Measurements from ENCODE around the gene TREML2. TPM values are rescaled to one million over a fixed set of nuclear protein-coding genes. Genes with fewer than 3 reads are reported as not detected.
A peak's percentile ranks its signal among the peaks of the same experiment; 100 is the strongest.
"Not testable (repeated sequence)": the region's sequence is repeated elsewhere in the genome, so short reads cannot be mapped to it uniquely, and the experiment has no call there.

The TREML2 gene
- total RNA-seq (1 to 10 TPM; 1.2 to 5.8 (median 3.7) TPM), total RNA-seq (0.60 to 9.7 (median 3.4) reads per million in 29 experiments)
- total RNA-seq (2013): 4.9 TPM

GRCh38 chr6:41200901-41201763, at the start of gene TREML2:
TREML2 (minus strand) TSS chr6:41201149; CDS start chr6:41201008, 141 bp downstream.
- POLR2A ChIA-PET: no interaction called here
- no peaks in the 10 kb centered on the region for H3K9me3 ChIP-seq

GRCh38 chr6:41247882-41248705, 47.1 kb upstream of the TREML2 start:
- H3K4me3 Mint-ChIP-seq: no peak overlapping the region
- peak overlapping the region in 1 of 2 donors; percentile 3 for H3K27ac Mint-ChIP-seq
- ATAC-seq (replicated peaks in 1 of 4) (no peak), DNase-seq (no peak)
- peaks cover 0 to 5% of the 10 kb centered on the region in 2 donors for H3K27me3 Mint-ChIP-seq
- no peaks in the 10 kb centered on the region for H3K9me3 ChIP-seq
- H3K27ac ChIP-seq (ENCODE audit: low read length): no peak overlapping the region
- 79% methylated on average over 6 of the region's 7 CpGs for WGBS (ENCODE audit: insufficient coverage)
- no peaks in the 10 kb centered on the region for H3K9me3 Mint-ChIP-seq
- H3K36me3 Mint-ChIP-seq: no peaks in the 10 kb centered on the region
- H3K27me3 ChIP-seq (replicated peaks in 1 of 2; ENCODE audit: control insufficient read depth in 2 of 2, extremely low read depth in 1 of 2, insufficient read depth in 2 of 2, low read length in 1 of 2): peaks cover 0 to 6% of the 10 kb centered on the region in 2 experiments
- peaks cover 12 to 28% (median 17%) of the 10 kb centered on the region in 3 donors for H3K4me1 Mint-ChIP-seq
- H3K36me3 ChIP-seq (ENCODE audit: control insufficient read depth in 2 of 2, extremely low read depth in 1 of 2, insufficient read depth in 1 of 2, low read length in 1 of 2): no peaks in the 10 kb centered on the region
- ChIA-PET CTCF (no interaction called here), POLR2A (no interaction called here)
- H3K4me1 ChIP-seq (ENCODE audit: control insufficient read depth in 1 of 2, extremely low read depth in 1 of 2, insufficient read depth in 2 of 2, low read length in 2 of 2): peaks cover 2 to 12% of the 10 kb centered on the region in 2 experiments
- H3K4me3 ChIP-seq (ENCODE audit: control insufficient read depth in 1 of 2, extremely low read depth in 1 of 2, low read length in 1 of 2): no peak overlapping the region

More at GRCh38 chr6:41200901-41201763, at the start of gene TREML2:
- H3K27ac Mint-ChIP-seq: peak within 1 kb of the TSS; percentile 99
- Histone ChIP-seq H3K27me3 (replicated peaks in 1 of 2; ENCODE audit: control insufficient read depth in 2 of 2, extremely low read depth in 1 of 2, insufficient read depth in 2 of 2, low read length in 1 of 2) (no peaks in the 10 kb centered on the region), H3K27ac (ENCODE audit: low read length) (peak within 1 kb of the TSS; percentile 98), H3K4me1 (ENCODE audit: control insufficient read depth in 1 of 2, extremely low read depth in 1 of 2, insufficient read depth in 2 of 2, low read length in 2 of 2) (peaks cover 32 to 53% of the 10 kb centered on the region in 2 experiments), H3K36me3 (ENCODE audit: control insufficient read depth in 2 of 2, extremely low read depth in 1 of 2, insufficient read depth in 1 of 2, low read length in 1 of 2) (peaks cover 0 to 4% of the 10 kb centered on the region in 2 donors), H3K4me3 (ENCODE audit: control insufficient read depth in 1 of 2, extremely low read depth in 1 of 2, low read length in 1 of 2) (peak within 1 kb of the TSS; percentile 36 to 41)
- ATAC-seq (replicated peaks in 1 of 4) (peak; percentile 3 to 37 (median 26)), DNase-seq (peak in 14 of 35 experiments; percentile 4 to 50 (median 16))
- 24% methylated on average over 10 of the region's 12 CpGs for WGBS (ENCODE audit: insufficient coverage)
- H3K36me3 Mint-ChIP-seq: peaks cover 5% of the 10 kb centered on the region
- H3K4me3 Mint-ChIP-seq: peak within 1 kb of the TSS; percentile 38 to 80 (median 57)
- H3K4me1 Mint-ChIP-seq: peaks cover 66 to 87% (median 83%) of the 10 kb centered on the region in 3 donors
- no peaks in the 10 kb centered on the region for H3K9me3 Mint-ChIP-seq
- no peaks in the 10 kb centered on the region for H3K27me3 Mint-ChIP-seq
- CTCF ChIA-PET: interaction anchor here in 1 of 2 donors (0.8 to 1.2 kb wide), 2 partner anchors 9 to 78 kb away, joined by 4 to 11 read pairs; no protein-coding TSS in a partner anchor

GRCh38 chr6:41247288-41247865, 46.4 kb upstream of the TREML2 start:
- Mint-ChIP-seq H3K27me3 (peaks cover 0 to 2% of the 10 kb centered on the region in 2 donors), H3K4me3 (no peak overlapping the region), H3K4me1 (peaks cover 12 to 30% (median 17%) of the 10 kb centered on the region in 3 donors), H3K36me3 (no peaks in the 10 kb centered on the region), H3K9me3 (no peaks in the 10 kb centered on the region), H3K27ac (no peak overlapping the region)
- Histone ChIP-seq H3K4me3 (ENCODE audit: control insufficient read depth in 1 of 2, extremely low read depth in 1 of 2, low read length in 1 of 2) (no peak overlapping the region), H3K27me3 (replicated peaks in 1 of 2; ENCODE audit: control insufficient read depth in 2 of 2, extremely low read depth in 1 of 2, insufficient read depth in 2 of 2, low read length in 1 of 2) (peaks cover 0 to 6% of the 10 kb centered on the region in 2 experiments), H3K4me1 (ENCODE audit: control insufficient read depth in 1 of 2, extremely low read depth in 1 of 2, insufficient read depth in 2 of 2, low read length in 2 of 2) (peaks cover 2 to 12% of the 10 kb centered on the region in 2 experiments), H3K27ac (ENCODE audit: low read length) (no peak overlapping the region), H3K36me3 (ENCODE audit: control insufficient read depth in 2 of 2, extremely low read depth in 1 of 2, insufficient read depth in 1 of 2, low read length in 1 of 2) (no peaks in the 10 kb centered on the region), H3K9me3 (no peaks in the 10 kb centered on the region)
- WGBS (ENCODE audit: insufficient coverage): 45% methylated on average over 3 of the region's 9 CpGs
- ChIA-PET CTCF (no interaction called here), POLR2A (no interaction called here)
- ATAC-seq (replicated peaks in 1 of 4): no peak
- no peak for DNase-seq

- CTCF ChIA-PET; H3K4me3 ChIP-seq (ENCODE audit: control insufficient read depth in 1 of 2, extremely low read depth in 1 of 2, low read length in 1 of 2); ATAC-seq (replicated peaks in 1 of 4); H3K27me3 Mint-ChIP-seq; H3K27ac Mint-ChIP-seq; H3K4me3 Mint-ChIP-seq; H3K36me3 Mint-ChIP-seq; H3K36me3 ChIP-seq (ENCODE audit: control insufficient read depth in 2 of 2, extremely low read depth in 1 of 2, insufficient read depth in 1 of 2, low read length in 1 of 2); POLR2A ChIA-PET; H3K27ac ChIP-seq (ENCODE audit: low read length); DNase-seq; H3K27me3 ChIP-seq (replicated peaks in 1 of 2; ENCODE audit: control insufficient read depth in 2 of 2, extremely low read depth in 1 of 2, insufficient read depth in 2 of 2, low read length in 1 of 2); H3K9me3 ChIP-seq; H3K9me3 Mint-ChIP-seq: not testable (repeated sequence)
- H3K4me1 Mint-ChIP-seq: peaks cover 12 to 30% (median 17%) of the 10 kb centered on the region in 3 donors
- no CpG with 5 or more reads among the region's 4 CpGs for WGBS (ENCODE audit: insufficient coverage)
- peaks cover 2 to 12% of the 10 kb centered on the region in 2 experiments for H3K4me1 ChIP-seq (ENCODE audit: control insufficient read depth in 1 of 2, extremely low read depth in 1 of 2, insufficient read depth in 2 of 2, low read length in 2 of 2)
Measured at GRCh38 chr6:41246529-41246928, 45.6 kb upstream of the TREML2 start.

GRCh38 chr6:41239467-41240159, 38.7 kb upstream of the TREML2 start:
- no peak for ATAC-seq (replicated peaks in 1 of 4)
- Histone ChIP-seq H3K4me1 (ENCODE audit: control insufficient read depth in 1 of 2, extremely low read depth in 1 of 2, insufficient read depth in 2 of 2, low read length in 2 of 2) (no peaks in the 10 kb centered on the region), H3K27ac (ENCODE audit: low read length) (no peak overlapping the region), H3K9me3 (no peaks in the 10 kb centered on the region), H3K4me3 (ENCODE audit: control insufficient read depth in 1 of 2, extremely low read depth in 1 of 2, low read length in 1 of 2) (no peak overlapping the region), H3K27me3 (replicated peaks in 1 of 2; ENCODE audit: control insufficient read depth in 2 of 2, extremely low read depth in 1 of 2, insufficient read depth in 2 of 2, low read length in 1 of 2) (peaks cover 0 to 11% of the 10 kb centered on the region in 2 experiments), H3K36me3 (ENCODE audit: control insufficient read depth in 2 of 2, extremely low read depth in 1 of 2, insufficient read depth in 1 of 2, low read length in 1 of 2) (no peaks in the 10 kb centered on the region)
- no peaks in the 10 kb centered on the region for H3K9me3 Mint-ChIP-seq
- 72% methylated on average over 16 of the region's 22 CpGs for WGBS (ENCODE audit: insufficient coverage)
- H3K4me1 Mint-ChIP-seq: peaks cover 4 to 7% (median 6%) of the 10 kb centered on the region in 3 donors
- CTCF ChIA-PET: interaction anchor here in 1 of 2 donors (0.7 kb wide), 1 partner anchor 77 kb away, joined by 6 read pairs; no protein-coding TSS in a partner anchor
- no peak overlapping the region for H3K4me3 Mint-ChIP-seq
- no peaks in the 10 kb centered on the region for H3K36me3 Mint-ChIP-seq
- DNase-seq: no peak
- POLR2A ChIA-PET: no interaction called here
- H3K27ac Mint-ChIP-seq: no peak overlapping the region
- peaks cover 6 to 26% of the 10 kb centered on the region in 2 donors for H3K27me3 Mint-ChIP-seq

Measured in T-cell (primary cell).